ENCODE measurements around the gene GNA12. TPM values are rescaled to one million over a fixed set of nuclear protein-coding genes. Genes with fewer than 3 reads are reported as not detected.
A peak's percentile ranks its signal among the peaks of the same experiment; 100 is the strongest.

Gene GNA12
- total and polyA plus RNA-seq, 9 of the 15 experiments (the other 6 are each of a cell fraction or from before 2014, with no cell fraction given) = 0.65 to 32.7 (median 9.6) TPM

- TF ChIP-seq CEBPZ (IDR thresholded peaks at IDR 0.05; ENCODE audit: borderline replicate concordance, low read depth, low read length) (no peak), ZNF592 (IDR thresholded peaks at IDR 0.05) (peak; percentile 83), ZNF449 (CRISPR knock-in tag; IDR thresholded peaks at IDR 0.05) (no peak), OTX1 (CRISPR knock-in tag; IDR thresholded peaks at IDR 0.05) (peak; percentile 39; the same call in 1 of the 2 replicates), ZKSCAN8 (CRISPR knock-in tag; IDR thresholded peaks at IDR 0.05) (peak; percentile 82), ZNF431 (CRISPR knock-in tag; IDR thresholded peaks at IDR 0.05) (no peak), JUN (IDR thresholded peaks at IDR 0.05; ENCODE audit: borderline replicate concordance, low read depth, low read length) (0 out of 2 replicates have a peak, but pooled peaks have one; percentile 16), JUN (CRISPR knock-in tag; IDR thresholded peaks at IDR 0.05; ENCODE audit: borderline replicate concordance) (no peak), ZNF280B (CRISPR knock-in tag; IDR thresholded peaks at IDR 0.05) (no peak), RBBP5 (IDR thresholded peaks at IDR 0.05; ENCODE audit: borderline replicate concordance, insufficient read depth, low read length, poor library complexity, severe bottlenecking) (no peak)
Measured at GRCh38 chr7:2771274-2771731, 72.8 kb downstream of the GNA12 start (continued).

Measured in K562 (cell line).